Activated T-cell treated with anti-CD3 and anti-CD28 coated beads, Interleukin-2, amount 50 U/mL, for 72 hours (primary cell): Measurements from ENCODE around the gene WDR5. TPM values are rescaled to one million over a fixed set of nuclear protein-coding genes. Genes with fewer than 3 reads are reported as not detected.
A peak's percentile ranks its signal among the peaks of the same experiment; 100 is the strongest.

Source experiments
- ATAC-seq, 2 donors: fragments of 150-1000 bp; cut with Tn5 transposase; replicated peaks in 1 of 2; 2 replicates each; pipeline ENCODE4 v1.10.0; 2021; ENCODE audit warnings: moderate library complexity in 2 of 2, mild to moderate bottlenecking in 1 of 2
- DNase-seq, 2 donors: peaks; one replicate each; pipeline ENCODE4 v3.0.0; 2021 to 2022; ENCODE audit warnings: mixed read lengths in 1 of 2
- H3K27ac Mint-ChIP-seq: one replicate; pipeline ENCODE4 v1.8.0; 2022; ENCODE audit warnings: mild to moderate bottlenecking, moderate library complexity, mixed read lengths
- H3K27me3 Mint-ChIP-seq: one replicate; pipeline ENCODE4 v1.8.0; 2022; ENCODE audit warnings: low read depth, mixed read lengths
- H3K36me3 Mint-ChIP-seq, 2 donors: one replicate each; pipeline ENCODE4 v1.8.0; 2022; ENCODE audit warnings: mixed read lengths in 2 of 2, mild to moderate bottlenecking in 1 of 2; ENCODE audit not compliant: insufficient read depth in 2 of 2
- H3K4me1 Mint-ChIP-seq: one replicate; pipeline ENCODE4 v1.8.0; 2022; ENCODE audit warnings: low read depth, mixed read lengths
- H3K4me3 Mint-ChIP-seq, 2 donors: one replicate each; pipeline ENCODE4 v1.8.0; 2022; ENCODE audit warnings: mild to moderate bottlenecking in 2 of 2, mixed read lengths in 2 of 2, moderate library complexity in 2 of 2
- H3K9me3 Mint-ChIP-seq, 2 donors: one replicate each; pipeline ENCODE4 v1.8.0; 2022; ENCODE audit warnings: mixed read lengths in 2 of 2
- total RNA-seq, 2 donors: library from RNA; stranded (reverse); gene quantifications; one replicate each; pipeline ENCODE4 v1.2.3, GENCODE V29; 2022

The WDR5 gene
- total RNA-seq, 2 donors from 2014 or later, result 31.7 to 40.0 TPM

- Mint-ChIP-seq H3K27me3 (peaks cover 9% of the 10 kb centered on the region), H3K36me3 (peaks cover 2 to 3% of the 10 kb centered on the region in 2 donors), H3K9me3 (peaks cover 6% of the 10 kb centered on the region in 2 donors), H3K27ac (peak overlapping the region; percentile 17), H3K4me3 (no peak overlapping the region), H3K4me1 (peaks cover 14% of the 10 kb centered on the region)
- DNase-seq (no peak), ATAC-seq (peak; percentile 27 to 49)
Measured at GRCh38 chr9:134182554-134183085, 46.7 kb downstream of the WDR5 start.

GRCh38 chr9:134185536-134186011, 49.7 kb downstream of the WDR5 start:
- H3K9me3 Mint-ChIP-seq, result peaks cover 6% of the 10 kb centered on the region in 2 donors
- H3K27me3 Mint-ChIP-seq, result peaks cover 5% of the 10 kb centered on the region
- peaks cover 2 to 3% of the 10 kb centered on the region in 2 donors for H3K36me3 Mint-ChIP-seq
- ATAC-seq, result peak in 1 of 2 donors; percentile 70
- peak overlapping the region in 1 of 2 donors; percentile 8 for H3K4me3 Mint-ChIP-seq
- peaks cover 14% of the 10 kb centered on the region for H3K4me1 Mint-ChIP-seq
- peak in 1 of 2 donors; percentile 36 for DNase-seq
- H3K27ac Mint-ChIP-seq, result peak overlapping the region; percentile 77

- ATAC-seq, result no peak
- no peak for DNase-seq
- H3K4me1 Mint-ChIP-seq, result peaks cover 12% of the 10 kb centered on the region
- no peaks in the 10 kb centered on the region for H3K27me3 Mint-ChIP-seq
- no peak overlapping the region for H3K4me3 Mint-ChIP-seq
- peaks cover 2 to 3% of the 10 kb centered on the region in 2 donors for H3K36me3 Mint-ChIP-seq
- peaks cover 6% of the 10 kb centered on the region in 2 donors for H3K9me3 Mint-ChIP-seq
- H3K27ac Mint-ChIP-seq, result no peak overlapping the region
Measured at GRCh38 chr9:134186471-134187109, 50.7 kb downstream of the WDR5 start.

- Mint-ChIP-seq H3K4me1 (peaks cover 7% of the 10 kb centered on the region), H3K36me3 (peaks cover 2 to 3% of the 10 kb centered on the region in 2 donors), H3K4me3 (no peak overlapping the region), H3K27me3 (no peaks in the 10 kb centered on the region), H3K9me3 (peaks cover 5 to 6% of the 10 kb centered on the region in 2 donors), H3K27ac (no peak overlapping the region)
- ATAC-seq, result no peak
- no peak for DNase-seq
Measured at GRCh38 chr9:134187110-134187531, 51.2 kb downstream of the WDR5 start.

GRCh38 chr9:134187891-134188385, 52.1 kb downstream of the WDR5 start:
- no peaks in the 10 kb centered on the region for H3K36me3 Mint-ChIP-seq
- DNase-seq (no peak), ATAC-seq (no peak)
- H3K9me3 Mint-ChIP-seq, result no peaks in the 10 kb centered on the region
- H3K27ac Mint-ChIP-seq, result no peak overlapping the region
- H3K4me1 Mint-ChIP-seq, result peaks cover 7% of the 10 kb centered on the region
- no peaks in the 10 kb centered on the region for H3K27me3 Mint-ChIP-seq
- no peak overlapping the region for H3K4me3 Mint-ChIP-seq

GRCh38 chr9:134188386-134189144, 52.7 kb downstream of the WDR5 start:
- peaks cover 7% of the 10 kb centered on the region for H3K4me1 Mint-ChIP-seq
- no peak for DNase-seq
- no peak overlapping the region for H3K4me3 Mint-ChIP-seq
- no peak overlapping the region for H3K27ac Mint-ChIP-seq
- H3K27me3 Mint-ChIP-seq, result no peaks in the 10 kb centered on the region
- ATAC-seq, result no peak
- no peaks in the 10 kb centered on the region for H3K36me3 Mint-ChIP-seq
- no peaks in the 10 kb centered on the region for H3K9me3 Mint-ChIP-seq

GRCh38 chr9:134189145-134189469, 53.2 kb downstream of the WDR5 start:
- no peak for ATAC-seq
- peaks cover 7% of the 10 kb centered on the region for H3K4me1 Mint-ChIP-seq
- DNase-seq, result no peak
- H3K36me3 Mint-ChIP-seq, result no peaks in the 10 kb centered on the region
- H3K4me3 Mint-ChIP-seq, result no peak overlapping the region
- H3K27me3 Mint-ChIP-seq, result no peaks in the 10 kb centered on the region
- no peak overlapping the region for H3K27ac Mint-ChIP-seq
- H3K9me3 Mint-ChIP-seq, result no peaks in the 10 kb centered on the region

- Mint-ChIP-seq H3K4me3 (no peak overlapping the region), H3K36me3 (no peaks in the 10 kb centered on the region), H3K9me3 (no peaks in the 10 kb centered on the region), H3K27ac (no peak overlapping the region), H3K4me1 (peaks cover 7% of the 10 kb centered on the region), H3K27me3 (no peaks in the 10 kb centered on the region)
- DNase-seq (no peak), ATAC-seq (no peak)
Measured at GRCh38 chr9:134189470-134190231, 53.8 kb downstream of the WDR5 start.

GRCh38 chr9:134190232-134191121, 54.6 kb downstream of the WDR5 start:
- Mint-ChIP-seq H3K36me3 (no peaks in the 10 kb centered on the region), H3K4me1 (peaks cover 7% of the 10 kb centered on the region), H3K9me3 (no peaks in the 10 kb centered on the region), H3K4me3 (no peak overlapping the region), H3K27me3 (no peaks in the 10 kb centered on the region), H3K27ac (no peak overlapping the region)
- no peak for ATAC-seq
- no peak for DNase-seq

GRCh38 chr9:134191455-134192209, 55.8 kb downstream of the WDR5 start:
- Mint-ChIP-seq H3K27me3 (no peaks in the 10 kb centered on the region), H3K9me3 (no peaks in the 10 kb centered on the region), H3K4me1 (peaks cover 7% of the 10 kb centered on the region), H3K27ac (no peak overlapping the region), H3K36me3 (no peaks in the 10 kb centered on the region), H3K4me3 (no peak overlapping the region)
- ATAC-seq, result no peak
- no peak for DNase-seq

GRCh38 chr9:134192311-134192950, 56.5 kb downstream of the WDR5 start:
- Mint-ChIP-seq H3K4me1 (peaks cover 7% of the 10 kb centered on the region), H3K9me3 (no peaks in the 10 kb centered on the region), H3K27ac (no peak overlapping the region), H3K36me3 (no peaks in the 10 kb centered on the region), H3K27me3 (no peaks in the 10 kb centered on the region), H3K4me3 (no peak overlapping the region)
- no peak for DNase-seq
- ATAC-seq, result no peak
